Activated CD8-positive, alpha-beta T cell treated with anti-CD3 and anti-CD28 coated beads, Interleukin-2, amount 10 ng/mL, durations not matched to agents 7 days and 5 days (primary cell): ENCODE results near the gene KCNC4. TPM values are rescaled to one million over a fixed set of nuclear protein-coding genes. Genes with fewer than 3 reads are reported as not detected.

Source experiments
- ATAC-seq: fragments of 150-1000 bp; cut with Tn5 transposase; one replicate; pipeline ENCODE4 v1.10.0; 2021; ENCODE audit warnings: moderate library complexity
- CTCF ChIA-PET: fragments of 350-600 bp; sonication (Branson Sonifier 250); formaldehyde crosslinking; loops from one replicate; lab custom pipeline; 2021; ENCODE audit warnings: antibody characterized with exemption; lab: Charles Lee
- POLR2A ChIA-PET: fragments of 350-600 bp; sonication (Branson Sonifier 250); formaldehyde crosslinking; loops from one replicate; lab custom pipeline; 2021; ENCODE audit warnings: antibody characterized with exemption; lab: Charles Lee
- DNase-seq: peaks from one replicate; pipeline ENCODE4 v3.0.0-alpha.2; 2020
- H3K27ac Mint-ChIP-seq: one replicate; pipeline ENCODE4 v1.8.0; 2021; ENCODE audit warnings: mild to moderate bottlenecking, mixed read lengths
- H3K27me3 Mint-ChIP-seq: one replicate; pipeline ENCODE4 v1.8.0; 2021; ENCODE audit warnings: low read depth, mixed read lengths
- H3K36me3 Mint-ChIP-seq: one replicate; pipeline ENCODE4 v1.8.0; 2021; ENCODE audit warnings: low read depth, mixed read lengths
- H3K4me1 Mint-ChIP-seq: one replicate; pipeline ENCODE4 v1.8.0; 2021; ENCODE audit warnings: low read depth, mixed read lengths
- H3K4me3 Mint-ChIP-seq: one replicate; pipeline ENCODE4 v1.8.0; 2021; ENCODE audit warnings: mild to moderate bottlenecking, mixed read lengths
- H3K9me3 Mint-ChIP-seq: one replicate; pipeline ENCODE4 v1.8.0; 2022; ENCODE audit warnings: mixed read lengths; ENCODE audit not compliant: insufficient read depth
- total RNA-seq, 2 experiments: library from RNA; stranded (reverse); gene quantifications; one replicate each; pipeline ENCODE4 v1.2.3, GENCODE V29; 2021

KCNC4 gene
- total RNA-seq, 2 experiments from 2014 or later = 7.5 to 8.3 TPM

GRCh38 chr1:110214454-110215404, 4.6 kb downstream of the KCNC4 start:
- Mint-ChIP-seq H3K27me3 (peaks cover 8% of the 10 kb centered on the region), H3K4me3 (no peak overlapping the region), H3K9me3 (no peaks in the 10 kb centered on the region), H3K27ac (peak overlapping the region; percentile 60), H3K4me1 (peaks cover 21% of the 10 kb centered on the region), H3K36me3 (peaks cover 1% of the 10 kb centered on the region)
- ATAC-seq (no peak), DNase-seq (no peak)
- ChIA-PET POLR2A (no interaction called here), CTCF (interaction anchor here (1.1 to 2.6 kb wide), 3 partner anchors 11 to 97 kb away, joined by 4 to 8 read pairs (median 5); no protein-coding TSS in a partner anchor)

- peaks cover 1% of the 10 kb centered on the region for H3K36me3 Mint-ChIP-seq
- peak overlapping the region; percentile 32 for H3K27ac Mint-ChIP-seq
- H3K4me3 Mint-ChIP-seq = no peak overlapping the region
- ATAC-seq (no peak), DNase-seq (no peak)
- POLR2A ChIA-PET = interaction anchor here (0.7 kb wide), 1 partner anchor 122 kb away, joined by 3 read pairs; no protein-coding TSS in a partner anchor
- peaks cover 8% of the 10 kb centered on the region for H3K27me3 Mint-ChIP-seq
- CTCF ChIA-PET = interaction anchor here (0.8 to 2.6 kb wide), 4 partner anchors 9 to 244 kb away, joined by 3 to 8 read pairs (median 6); no protein-coding TSS in a partner anchor
- H3K9me3 Mint-ChIP-seq = no peaks in the 10 kb centered on the region
- H3K4me1 Mint-ChIP-seq = peaks cover 18% of the 10 kb centered on the region
Measured at GRCh38 chr1:110215621-110216515, 5.8 kb downstream of the KCNC4 start.

GRCh38 chr1:110216844-110217444, 6.8 kb downstream of the KCNC4 start:
- no peak overlapping the region for H3K4me3 Mint-ChIP-seq
- ChIA-PET POLR2A (no interaction called here), CTCF (interaction anchor here (1.7 kb wide), 1 partner anchor 10 kb away, joined by 7 read pairs; no protein-coding TSS in a partner anchor)
- peaks cover 1% of the 10 kb centered on the region for H3K36me3 Mint-ChIP-seq
- H3K27ac Mint-ChIP-seq = no peak overlapping the region
- DNase-seq = no peak
- peaks cover 17% of the 10 kb centered on the region for H3K4me1 Mint-ChIP-seq
- H3K27me3 Mint-ChIP-seq = peaks cover 6% of the 10 kb centered on the region
- ATAC-seq = no peak
- no peaks in the 10 kb centered on the region for H3K9me3 Mint-ChIP-seq

- H3K9me3 Mint-ChIP-seq = no peaks in the 10 kb centered on the region
- no peaks in the 10 kb centered on the region for H3K36me3 Mint-ChIP-seq
- no peak overlapping the region for H3K4me3 Mint-ChIP-seq
- ChIA-PET CTCF (no interaction called here), POLR2A (no interaction called here)
- no peak for DNase-seq
- no peak for ATAC-seq
- H3K27me3 Mint-ChIP-seq = no peaks in the 10 kb centered on the region
- peaks cover 7% of the 10 kb centered on the region for H3K4me1 Mint-ChIP-seq
- no peak overlapping the region for H3K27ac Mint-ChIP-seq
Measured at GRCh38 chr1:110218137-110218536, 8.0 kb downstream of the KCNC4 start.

- ChIA-PET POLR2A (no interaction called here), CTCF (interaction anchor here (1.0 to 2.1 kb wide), 3 partner anchors 10 to 15 kb away, joined by 3 to 11 read pairs (median 6); no protein-coding TSS in a partner anchor)
- Mint-ChIP-seq H3K9me3 (no peaks in the 10 kb centered on the region), H3K4me1 (peaks cover 3% of the 10 kb centered on the region), H3K27me3 (no peaks in the 10 kb centered on the region), H3K4me3 (no peak overlapping the region), H3K36me3 (no peaks in the 10 kb centered on the region), H3K27ac (no peak overlapping the region)
- DNase-seq = no peak
- ATAC-seq = no peak
Measured at GRCh38 chr1:110218739-110219138, 8.6 kb downstream of the KCNC4 start.

GRCh38 chr1:110220324-110220723, 10.2 kb downstream of the KCNC4 start:
- no peaks in the 10 kb centered on the region for H3K36me3 Mint-ChIP-seq

GRCh38 chr1:110221119-110221518, 11.0 kb downstream of the KCNC4 start:
- ChIA-PET CTCF (no interaction called here), POLR2A (no interaction called here)
- Mint-ChIP-seq H3K4me3 (no peak overlapping the region), H3K4me1 (peaks cover 3% of the 10 kb centered on the region), H3K36me3 (no peaks in the 10 kb centered on the region), H3K9me3 (no peaks in the 10 kb centered on the region), H3K27ac (no peak overlapping the region), H3K27me3 (no peaks in the 10 kb centered on the region)
- ATAC-seq (no peak), DNase-seq (no peak)

More at GRCh38 chr1:110220324-110220723, 10.2 kb downstream of the KCNC4 start:
- Mint-ChIP-seq H3K27me3 (no peaks in the 10 kb centered on the region), H3K4me3 (no peak overlapping the region), H3K27ac (no peak overlapping the region), H3K4me1 (peaks cover 3% of the 10 kb centered on the region), H3K9me3 (no peaks in the 10 kb centered on the region)
- ATAC-seq (no peak), DNase-seq (no peak)
- POLR2A ChIA-PET = no interaction called here
- CTCF ChIA-PET = interaction anchor here (1.8 to 2.1 kb wide), 2 partner anchors 11 to 13 kb away, joined by 6 to 11 read pairs; no protein-coding TSS in a partner anchor

GRCh38 chr1:110223127-110223526, 13.0 kb downstream of the KCNC4 start:
- no peak overlapping the region for H3K27ac Mint-ChIP-seq
- no peak for DNase-seq
- H3K4me1 Mint-ChIP-seq = no peaks in the 10 kb centered on the region
- POLR2A ChIA-PET = no interaction called here
- no peaks in the 10 kb centered on the region for H3K36me3 Mint-ChIP-seq
- no peak for ATAC-seq
- no peaks in the 10 kb centered on the region for H3K27me3 Mint-ChIP-seq
- H3K9me3 Mint-ChIP-seq = no peaks in the 10 kb centered on the region
- CTCF ChIA-PET = interaction anchor here (1.3 to 1.8 kb wide), 2 partner anchors 16 to 20 kb away, joined by 4 to 5 read pairs; no protein-coding TSS in a partner anchor
- H3K4me3 Mint-ChIP-seq = no peak overlapping the region

- H3K4me3 Mint-ChIP-seq = no peak overlapping the region
Measured at GRCh38 chr1:110223581-110223980, 13.5 kb downstream of the KCNC4 start.

GRCh38 chr1:110224240-110224995, 14.3 kb downstream of the KCNC4 start:
- POLR2A ChIA-PET = no interaction called here
- H3K9me3 Mint-ChIP-seq = no peaks in the 10 kb centered on the region
- no peak overlapping the region for H3K4me3 Mint-ChIP-seq
- ATAC-seq (no peak), DNase-seq (no peak)
- CTCF ChIA-PET = interaction anchor here (1.5 kb wide), 1 partner anchor 17 kb away, joined by 5 read pairs; no protein-coding TSS in a partner anchor
- no peaks in the 10 kb centered on the region for H3K4me1 Mint-ChIP-seq
- H3K27me3 Mint-ChIP-seq = no peaks in the 10 kb centered on the region
- H3K36me3 Mint-ChIP-seq = no peaks in the 10 kb centered on the region
- no peak overlapping the region for H3K27ac Mint-ChIP-seq

More at GRCh38 chr1:110223581-110223980, 13.5 kb downstream of the KCNC4 start:
- Mint-ChIP-seq H3K27ac (no peak overlapping the region), H3K27me3 (no peaks in the 10 kb centered on the region), H3K4me1 (no peaks in the 10 kb centered on the region), H3K9me3 (no peaks in the 10 kb centered on the region), H3K36me3 (no peaks in the 10 kb centered on the region)
- CTCF ChIA-PET = interaction anchor here (1.8 kb wide), 1 partner anchor 16 kb away, joined by 5 read pairs; no protein-coding TSS in a partner anchor
- POLR2A ChIA-PET = no interaction called here
- ATAC-seq = no peak
- DNase-seq = no peak
